IMR-90 (cell line): ENCODE measurements around the gene SOX5. TPM values are rescaled to one million over a fixed set of nuclear protein-coding genes. Genes with fewer than 3 reads are reported as not detected.

Experiments used
- ATAC-seq: fragments of 200-7000 bp; cut with Tn5 transposase; 2 replicates; pipeline ENCODE4 v1.9.1; 2020; ENCODE audit warnings: low read depth, mild to moderate bottlenecking, moderate library complexity
- BruUV-seq: library from RNA; stranded (reverse); fragments of 400-500 nt; replicated peaks from 2 replicates; lab custom pipeline; 2021; lab: Mats Ljungman, UMichigan
- CTCF ChIA-PET: fragments of 300-600 bp; formaldehyde crosslinking; extraction: SDS; loops from one replicate; lab custom pipeline; 2021; ENCODE audit warnings: antibody characterized with exemption; lab: Yijun Ruan, JAX
- POLR2A ChIA-PET: fragments of 300-600 bp; sonication (Branson Sonifier 250); formaldehyde crosslinking; loops from one replicate; lab custom pipeline; 2022; ENCODE audit warnings: antibody characterized with exemption; ENCODE audit not compliant: unreplicated experiment; lab: Charles Lee
- DNase-seq: peaks from one replicate; pipeline ENCODE4 v3.0.0; 2013
- H2AFZ ChIP-seq: replicated peaks from 2 replicates; pipeline ENCODE3; 2013; ENCODE audit warnings: low read length, mild to moderate bottlenecking; ENCODE audit not compliant: poor library complexity
- H2AK5ac ChIP-seq: 2 replicates; pipeline ENCODE4 v1.6.1; 2013; ENCODE audit warnings: low read depth, low read length, inconsistent platforms
- H2AK9ac ChIP-seq: replicated peaks from 2 replicates; pipeline ENCODE3; 2013; ENCODE audit warnings: mild to moderate bottlenecking, low read depth, low read length, moderate library complexity; ENCODE audit not compliant: poor library complexity
- H2BK120ac ChIP-seq: 2 replicates; pipeline ENCODE4 v1.6.1; 2013; ENCODE audit warnings: low read depth, low read length, inconsistent platforms
- H2BK15ac ChIP-seq: 3 replicates; pipeline ENCODE4 v1.6.1; 2013; ENCODE audit warnings: low read depth, low read length, inconsistent platforms
- H2BK20ac ChIP-seq: 2 replicates; pipeline ENCODE4 v1.6.1; 2013; ENCODE audit warnings: low read depth, mild to moderate bottlenecking, inconsistent platforms, low read length, moderate library complexity
- H2BK5ac ChIP-seq: 2 replicates; pipeline ENCODE4 v1.6.1; 2013; ENCODE audit warnings: mild to moderate bottlenecking, low read depth, low read length, inconsistent platforms; ENCODE audit not compliant: poor library complexity, severe bottlenecking
- H3K14ac ChIP-seq: replicated peaks from 2 replicates; pipeline ENCODE4 v1.6.1; 2013; ENCODE audit warnings: low read depth, low read length, inconsistent platforms
- H3K18ac ChIP-seq: 2 replicates; pipeline ENCODE4 v1.6.1; 2013; ENCODE audit warnings: low read depth, low read length, control low read depth
- H3K23ac ChIP-seq: 2 replicates; pipeline ENCODE4 v1.6.1; 2013; ENCODE audit warnings: low read depth, low read length, inconsistent platforms
- H3K27ac ChIP-seq: 2 replicates; pipeline ENCODE4 v1.5.1; 2013; ENCODE audit warnings: mild to moderate bottlenecking, control low read depth, low read length; ENCODE audit not compliant: insufficient read depth
- H3K27me3 ChIP-seq: 2 replicates; pipeline ENCODE4 v1.6.1; 2013; ENCODE audit warnings: low read length; ENCODE audit not compliant: control insufficient read depth, insufficient read depth
- H3K36me3 ChIP-seq: 2 replicates; pipeline ENCODE4 v1.6.1; 2013; ENCODE audit warnings: low read length, mixed read lengths; ENCODE audit not compliant: control insufficient read depth, insufficient read depth
- H3K4ac ChIP-seq: 2 replicates; pipeline ENCODE4 v1.6.1; 2013; ENCODE audit warnings: low read depth, low read length, inconsistent platforms
- H3K4me1 ChIP-seq: 2 replicates; pipeline ENCODE4 v1.6.1; 2013; ENCODE audit warnings: low read length, mixed read lengths; ENCODE audit not compliant: control insufficient read depth, insufficient read depth
- H3K4me2 ChIP-seq: 2 replicates; pipeline ENCODE4 v1.6.1; 2013; ENCODE audit warnings: low read depth, mild to moderate bottlenecking, control low read depth, low read length, moderate library complexity
- H3K4me3 ChIP-seq: 2 replicates; pipeline ENCODE4 v1.5.1; 2013; ENCODE audit warnings: low read depth, mild to moderate bottlenecking, control low read depth, low read length, moderate library complexity; ENCODE audit not compliant: insufficient read depth
- H3K56ac ChIP-seq: 2 replicates; pipeline ENCODE4 v1.6.1; 2013; ENCODE audit warnings: low read length, inconsistent platforms; ENCODE audit not compliant: insufficient read depth; ENCODE audit errors: extremely low read depth
- H3K79me1 ChIP-seq, 2 experiments: 2 replicates each; pipeline ENCODE4 v1.6.1; 2013; ENCODE audit warnings: low read length in 2 of 2, inconsistent platforms in 1 of 2, low read depth in 1 of 2
- H3K9ac ChIP-seq: 2 replicates; pipeline ENCODE4 v1.6.1; 2013; ENCODE audit warnings: low read depth, low read length, control low read depth
- H3K9me1 ChIP-seq: 2 replicates; pipeline ENCODE4 v1.6.1; 2013; ENCODE audit warnings: low read length, inconsistent platforms; ENCODE audit not compliant: insufficient read depth
- H3K9me3 ChIP-seq: 2 replicates; pipeline ENCODE4 v1.6.1; 2013; ENCODE audit warnings: low read length; ENCODE audit not compliant: control insufficient read depth, insufficient read depth
- H4K20me1 ChIP-seq: 2 replicates; pipeline ENCODE4 v1.6.1; 2013; ENCODE audit warnings: low read length, inconsistent platforms; ENCODE audit not compliant: insufficient read depth
- H4K5ac ChIP-seq: 2 replicates; pipeline ENCODE4 v1.6.1; 2013; ENCODE audit warnings: mild to moderate bottlenecking, low read depth, low read length, control low read depth
- H4K8ac ChIP-seq, 2 experiments: 2 replicates each; pipeline ENCODE4 v1.6.1; 2013; ENCODE audit warnings: low read depth in 2 of 2, low read length in 2 of 2, control low read depth in 1 of 2, inconsistent platforms in 1 of 2
- H4K91ac ChIP-seq: 2 replicates; pipeline ENCODE4 v1.6.1; 2013; ENCODE audit warnings: low read depth, low read length, inconsistent platforms; ENCODE audit not compliant: insufficient read depth
- CEBPB ChIP-seq: IDR thresholded peaks from 2 replicates; pipeline ENCODE4 v1.6.1; 2012; ENCODE audit warnings: low read depth, low read length, improper control_type of control experiment
- CHD1 ChIP-seq: IDR thresholded peaks from 2 replicates; pipeline ENCODE4 v1.6.1; 2012; ENCODE audit warnings: low read depth, low read length, improper control_type of control experiment
- CTCF ChIP-seq: conservative IDR thresholded peaks from 2 replicates; pipeline ENCODE4 v1.5.1; 2012; ENCODE audit warnings: mild to moderate bottlenecking, low read depth, low read length, improper control_type of control experiment
- FOS ChIP-seq: fragments of 150-350 bp; IDR thresholded peaks from 2 replicates; pipeline ENCODE4 v1.6.1; 2016; ENCODE audit warnings: low read depth, low read length
- MAFK ChIP-seq: IDR thresholded peaks from 2 replicates; pipeline ENCODE4 v1.6.1; 2012; ENCODE audit warnings: low read depth, low read length, improper control_type of control experiment
- MXI1 ChIP-seq: IDR thresholded peaks from 2 replicates; pipeline ENCODE4 v1.6.1; 2012; ENCODE audit warnings: low read depth, mild to moderate bottlenecking, low read length, moderate library complexity, borderline replicate concordance
- POLR2A ChIP-seq: IDR thresholded peaks from 2 replicates; pipeline ENCODE4 v1.6.1; 2012; ENCODE audit warnings: mild to moderate bottlenecking, low read depth, low read length
- RAD21 ChIP-seq: IDR thresholded peaks from 2 replicates; pipeline ENCODE4 v1.6.1; 2012; ENCODE audit warnings: low read length, improper control_type of control experiment
- RCOR1 ChIP-seq: IDR thresholded peaks from 2 replicates; pipeline ENCODE4 v1.6.1; 2012; ENCODE audit warnings: mild to moderate bottlenecking, low read length, improper control_type of control experiment; ENCODE audit not compliant: insufficient replicate concordance
- RFX5 ChIP-seq: IDR thresholded peaks from 2 replicates; pipeline ENCODE4 v1.8.0; 2012; ENCODE audit warnings: low read depth, mild to moderate bottlenecking, low read length, moderate library complexity
- SMC3 ChIP-seq: fragments of 150-350 bp; IDR thresholded peaks from 2 replicates; pipeline ENCODE4 v1.6.1; 2016; ENCODE audit warnings: low read depth, mild to moderate bottlenecking, antibody characterized with exemption, low read length, moderate library complexity
- USF2 ChIP-seq: fragments of 150-350 bp; IDR thresholded peaks from 2 replicates; pipeline ENCODE4 v1.6.1; 2017; ENCODE audit warnings: mild to moderate bottlenecking, antibody characterized with exemption, low read length, low read depth
- WGBS, 2 experiments: methylation state at CpG; one replicate each; pipeline versions ENCODE4 v1.1.5 to v1.1.7; 2013; ENCODE audit warnings: missing lambda C conversion rate in 2 of 2; ENCODE audit not compliant: insufficient read length in 1 of 2; ENCODE audit errors: extremely low coverage in 2 of 2; 5-methylcytosine and 5-hydroxymethylcytosine counted together
- dilution Hi-C: fragments of 300-500 bp; cut with HindIII; formaldehyde crosslinking; loops from one replicate; pipeline ENCODE4 v1.14.3; 2018; ENCODE audit warnings: low sequenced_read_pairs; ENCODE audit not compliant: unreplicated experiment
- in situ Hi-C: fragments of 300-500 bp; cut with MboI; formaldehyde crosslinking; loops from 3 replicates; pipeline ENCODE4 v1.14.3; 2019; ENCODE audit warnings: low sequenced_read_pairs, inconsistent platforms, mixed read lengths
- intact Hi-C: fragments of 100-400 bp; cut with micrococcal nuclease; formaldehyde crosslinking; loops from 2 replicates; pipeline ENCODE4 v1.10.0; 2022
- polyA plus RNA-seq, 3 experiments: library from polyadenylated mRNA; depleted of rRNA; stranded (reverse); fragments of >200 nt; gene quantifications; 2 replicates each; pipeline ENCODE4 v1.2.3, GENCODE V29; 2012; ENCODE audit warnings: low replicate concordance in 1 of 3
- total RNA-seq: library from RNA; depleted of rRNA; stranded (reverse); fragments of >200 nt; gene quantifications from 2 replicates; pipeline ENCODE4 v1.2.3, GENCODE V29; 2012

Gene SOX5
- total and polyA plus RNA-seq, 2 of the 4 experiments (the other 2 are of a cell fraction) = 1.1 to 13.1 TPM

- H3K9me3 ChIP-seq = no peaks in the 10 kb centered on the region
- H2AFZ ChIP-seq = no peak overlapping the region
- no peak overlapping the region for H3K4ac ChIP-seq
- H3K56ac ChIP-seq = no peak overlapping the region
- POLR2A ChIA-PET = no interaction called here
- CTCF ChIA-PET = no interaction called here
- no peaks in the 10 kb centered on the region for H3K9me1 ChIP-seq
- DNase-seq (no peak), ATAC-seq (no peak)
- H3K4me3 ChIP-seq = no peak overlapping the region
- no peaks in the 10 kb centered on the region for H4K20me1 ChIP-seq
- H3K23ac ChIP-seq = no peak overlapping the region
- H4K8ac ChIP-seq = no peak overlapping the region
- no peak overlapping the region for H3K18ac ChIP-seq
- WGBS, 2 experiments = no CpG with 5 or more reads among the region's 2 CpGs
- no TSS peak for BruUV-seq
- no peaks in the 10 kb centered on the region for H3K27me3 ChIP-seq
- no peak overlapping the region for H3K9ac ChIP-seq
- no peak overlapping the region for H4K91ac ChIP-seq
- H3K79me1 ChIP-seq = no peaks in the 10 kb centered on the region
- TF ChIP-seq RCOR1 (no peak), USF2 (no peak), RFX5 (no peak), CTCF (no peak), CHD1 (no peak), MAFK (no peak), POLR2A (no peak), RAD21 (no peak), CEBPB (no peak), SMC3 (no peak), FOS (no peak), MXI1 (no peak)
- no peak overlapping the region for H2BK20ac ChIP-seq
- H3K14ac ChIP-seq = no peak overlapping the region
- no peak overlapping the region for H2BK5ac ChIP-seq
- H2AK9ac ChIP-seq = no peak overlapping the region
- in situ Hi-C loops = no loop called here
- no peak overlapping the region for H3K27ac ChIP-seq
- no peak overlapping the region for H2BK120ac ChIP-seq
- H2AK5ac ChIP-seq = no peak overlapping the region
- H3K4me1 ChIP-seq = no peaks in the 10 kb centered on the region
- no peak overlapping the region for H2BK15ac ChIP-seq
- dilution Hi-C loops = no loop called here
- intact Hi-C loops = no loop called here
- no peaks in the 10 kb centered on the region for H3K36me3 ChIP-seq
- H4K5ac ChIP-seq = no peak overlapping the region
- no peak overlapping the region for H3K4me2 ChIP-seq
Measured at GRCh38 chr12:23694920-23695319, 254.6 kb downstream of the SOX5 start.
